Kidney (tissue), 14 donors: ENCODE results near the gene EXOC2. TPM values are rescaled to one million over a fixed set of nuclear protein-coding genes. Genes with fewer than 3 reads are reported as not detected.

Experiments used
- DNase-seq, 5 donors: peaks; one replicate each; pipeline ENCODE4 v3.0.0-alpha.2; 2013 to 2020
- FAIRE-seq: peaks from 2 replicates; lab custom pipeline; 2012; peaks lifted over from hg19 to GRCh38; lab: Jason Lieb, UNC
- H3K27ac ChIP-seq, 2 donors: one replicate each; pipeline ENCODE4 v1.7.0; 2013; ENCODE audit warnings: low read depth in 2 of 2, low read length in 2 of 2, inconsistent platforms in 1 of 2
- H3K27me3 ChIP-seq: one replicate; pipeline ENCODE4 v1.7.1; 2013; ENCODE audit warnings: low read length, inconsistent platforms; ENCODE audit not compliant: control insufficient read depth, insufficient read depth
- H3K36me3 ChIP-seq, 3 donors: one replicate each; pipeline versions ENCODE4 v1.7.0 to v1.7.1; 2013; ENCODE audit warnings: low read length in 3 of 3, control low read depth in 1 of 3, inconsistent platforms in 1 of 3; ENCODE audit not compliant: insufficient read depth in 3 of 3, control insufficient read depth in 2 of 3
- H3K4me1 ChIP-seq, 3 donors: one replicate each; pipeline versions ENCODE4 v1.7.0 to v1.7.1; 2013; ENCODE audit warnings: low read length in 3 of 3, inconsistent platforms in 1 of 3, low read depth in 1 of 3; ENCODE audit not compliant: control insufficient read depth in 2 of 3, insufficient read depth in 2 of 3
- H3K4me3 ChIP-seq, 3 donors: one replicate each; pipeline versions ENCODE4 v1.7.0 to v1.8.1; 2013; ENCODE audit warnings: low read length in 3 of 3, control low read depth in 1 of 3, inconsistent platforms in 1 of 3
- H3K9ac ChIP-seq, 3 donors: one replicate each; pipeline versions ENCODE4 v1.7.0 to v1.7.1; 2013; ENCODE audit warnings: low read length in 3 of 3, control low read depth in 1 of 3, inconsistent platforms in 1 of 3
- H3K9me3 ChIP-seq, 3 donors: one replicate each; pipeline versions ENCODE4 v1.7.0 to v1.7.1; 2013; ENCODE audit warnings: low read length in 3 of 3, control low read depth in 1 of 3, inconsistent platforms in 1 of 3; ENCODE audit not compliant: control insufficient read depth in 2 of 3, insufficient read depth in 1 of 3
- intact Hi-C: fragments of 100-400 bp; cut with DNase I; formaldehyde crosslinking; loops from one replicate; pipeline ENCODE4 v1.11.1; 2022
- polyA plus RNA-seq: library from polyadenylated mRNA; stranded (reverse); fragments of 350-450 nt; fragmentation: Illumina TruSeq; extraction: RNeasy Lipid Tissue Mini Kit (QIAGEN cat#74804); gene quantifications from one replicate; pipeline ENCODE4 v1.2.3, GENCODE V29; 2014; ENCODE audit warnings: low read depth, low replicate concordance; ENCODE audit not compliant: insufficient read depth
- total RNA-seq: library from RNA; stranded (reverse); fragmentation: NEBNext Ultra II Directional; extraction: Animal tissue kit (Norgen Biotek cat#: 25700); gene quantifications from one replicate; pipeline ENCODE4 v1.2.1, GENCODE V29; 2021
- TF ChIP-seq, protein P1 (sequence below): IDR thresholded peaks from 3 replicates; pipeline ENCODE4 v1.5.1; 2012; ENCODE audit warnings: mild to moderate bottlenecking, moderate library complexity, borderline replicate concordance; ENCODE audit not compliant: insufficient read depth; ENCODE audit errors: extremely low read depth
- donor health status: control.
- donor health status: control.
- donor health status: control.
- donor health status: control.
- donor health status: control.
- donor health status: DM: yes; HTN: yes; CAD: no.
- donor health status: Normal renal cell carcinoma (clear cell type).

Gene EXOC2
- total and polyA plus RNA-seq, 2 donors from 2014 or later, result 8.6 to 21.7 TPM

DNA sequence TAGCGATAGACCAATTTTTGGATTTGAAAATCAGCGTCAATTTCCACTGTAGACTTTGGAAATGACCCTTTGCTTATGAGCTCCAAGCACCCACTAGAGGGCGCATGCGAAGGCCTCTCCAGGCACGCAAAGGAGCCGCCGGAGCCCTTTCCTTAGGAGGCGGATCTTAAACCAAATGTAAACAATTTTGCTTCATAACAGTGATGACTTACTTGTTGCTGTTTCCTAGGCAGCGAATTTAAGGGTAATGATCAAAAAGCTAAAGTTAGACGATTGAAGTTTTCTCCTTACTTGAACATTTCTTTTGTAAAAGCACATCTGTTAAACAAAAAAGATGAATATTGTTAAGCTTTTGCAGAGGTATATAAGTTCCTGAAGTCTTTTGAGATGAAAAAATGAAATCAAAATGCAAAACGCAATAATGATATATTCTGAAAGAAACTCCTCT lies 29.2 kb upstream of the EXOC2 start:
- Histone ChIP-seq H3K9me3 (no peaks in the 10 kb centered on the region), H3K27ac (no peak overlapping the region), H3K9ac (no peak overlapping the region), H3K4me1 (no peaks in the 10 kb centered on the region), H3K36me3 (no peaks in the 10 kb centered on the region), H3K4me3 (no peak overlapping the region), H3K27me3 (peaks cover 2% of the 10 kb centered on the region)
- FAIRE-seq, result peak; percentile 82
- DNase-seq, result peak in 4 of 5 donors; percentile 67 to 83 (median 79)
- intact Hi-C loops, result no loop called here
- TF ChIP-seq, protein P1, sequence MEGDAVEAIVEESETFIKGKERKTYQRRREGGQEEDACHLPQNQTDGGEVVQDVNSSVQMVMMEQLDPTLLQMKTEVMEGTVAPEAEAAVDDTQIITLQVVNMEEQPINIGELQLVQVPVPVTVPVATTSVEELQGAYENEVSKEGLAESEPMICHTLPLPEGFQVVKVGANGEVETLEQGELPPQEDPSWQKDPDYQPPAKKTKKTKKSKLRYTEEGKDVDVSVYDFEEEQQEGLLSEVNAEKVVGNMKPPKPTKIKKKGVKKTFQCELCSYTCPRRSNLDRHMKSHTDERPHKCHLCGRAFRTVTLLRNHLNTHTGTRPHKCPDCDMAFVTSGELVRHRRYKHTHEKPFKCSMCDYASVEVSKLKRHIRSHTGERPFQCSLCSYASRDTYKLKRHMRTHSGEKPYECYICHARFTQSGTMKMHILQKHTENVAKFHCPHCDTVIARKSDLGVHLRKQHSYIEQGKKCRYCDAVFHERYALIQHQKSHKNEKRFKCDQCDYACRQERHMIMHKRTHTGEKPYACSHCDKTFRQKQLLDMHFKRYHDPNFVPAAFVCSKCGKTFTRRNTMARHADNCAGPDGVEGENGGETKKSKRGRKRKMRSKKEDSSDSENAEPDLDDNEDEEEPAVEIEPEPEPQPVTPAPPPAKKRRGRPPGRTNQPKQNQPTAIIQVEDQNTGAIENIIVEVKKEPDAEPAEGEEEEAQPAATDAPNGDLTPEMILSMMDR, result peak; percentile 79

DNA sequence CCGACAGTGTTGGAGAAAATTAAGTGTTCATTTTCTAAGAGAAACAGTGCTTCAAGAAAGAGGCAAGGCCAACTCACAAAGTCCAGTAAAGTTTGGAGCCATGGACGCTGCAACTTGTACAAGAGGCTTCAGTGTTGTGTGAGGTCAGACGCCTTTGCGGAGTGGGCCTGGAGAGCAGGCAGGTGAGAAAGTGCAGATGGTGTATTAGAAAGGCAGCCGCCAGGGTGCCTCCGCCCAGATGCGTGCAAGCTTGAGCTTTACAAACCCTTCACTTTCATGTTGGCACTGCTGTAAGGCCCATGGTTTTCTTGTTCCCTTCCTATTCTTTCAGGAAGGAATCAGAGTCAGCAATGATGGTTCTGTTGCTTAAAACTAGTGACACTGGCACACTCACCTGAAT lies 25.4 kb upstream of the EXOC2 start:
- no peak overlapping the region for H3K4me3 ChIP-seq
- intact Hi-C loops, result no loop called here
- no peak overlapping the region for H3K9ac ChIP-seq
- peaks cover 9% of the 10 kb centered on the region for H3K27me3 ChIP-seq
- no peaks in the 10 kb centered on the region for H3K36me3 ChIP-seq
- no peaks in the 10 kb centered on the region for H3K4me1 ChIP-seq
- H3K9me3 ChIP-seq, result no peaks in the 10 kb centered on the region
- H3K27ac ChIP-seq, result no peak overlapping the region
- no peak for FAIRE-seq
- TF ChIP-seq, protein P1, result no peak
- no peak for DNase-seq

DNA sequence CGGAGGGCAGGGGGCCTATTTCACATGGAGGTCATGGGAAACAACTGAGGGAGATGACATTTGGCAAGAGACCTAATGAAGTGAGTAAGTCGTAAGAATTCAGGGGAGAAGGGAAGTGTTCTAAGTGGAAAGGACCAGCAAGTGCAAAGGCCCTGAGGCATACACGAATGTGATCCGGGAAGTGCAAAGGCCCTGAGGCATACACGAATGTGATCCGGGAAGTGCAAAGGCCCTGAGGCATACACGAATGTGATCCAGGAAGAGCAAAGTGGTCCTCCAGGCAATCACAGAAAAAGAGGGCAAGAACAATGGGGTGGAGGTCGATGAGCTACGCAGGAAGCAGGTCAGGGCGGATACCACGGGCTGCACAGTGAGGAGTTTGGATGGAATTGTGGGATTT lies 24.2 kb upstream of the EXOC2 start:
- H3K27me3 ChIP-seq, result peaks cover 9% of the 10 kb centered on the region
- no peaks in the 10 kb centered on the region for H3K4me1 ChIP-seq
- no peak overlapping the region for H3K9ac ChIP-seq
- intact Hi-C loops, result no loop called here
- no peak for FAIRE-seq
- no peaks in the 10 kb centered on the region for H3K36me3 ChIP-seq
- DNase-seq, result no peak
- TF ChIP-seq, protein P1, result no peak
- no peak overlapping the region for H3K4me3 ChIP-seq
- no peak overlapping the region for H3K27ac ChIP-seq
- no peaks in the 10 kb centered on the region for H3K9me3 ChIP-seq
